HepG2 (cell line): ENCODE measurements around the gene VEGFA. TPM values are rescaled to one million over a fixed set of nuclear protein-coding genes. Genes with fewer than 3 reads are reported as not detected.

Experiments used
- ATAC-seq: fragments of 200-7000 bp; cut with Tn5 transposase; 3 replicates; pipeline ENCODE4 v1.9.1; 2020; ENCODE audit warnings: mild to moderate bottlenecking, moderate library complexity
- BruUV-seq: library from RNA; stranded (reverse); fragments of 400-500 nt; replicated peaks from 2 replicates; lab custom pipeline; 2021; lab: Mats Ljungman, UMichigan
- CTCF ChIA-PET: fragments of 300-600 bp; formaldehyde crosslinking; extraction: SDS; loops from one replicate; lab custom pipeline; 2021; ENCODE audit warnings: low total read pairs, inconsistent platforms, low intra/inter-chr PET ratio; lab: Yijun Ruan, JAX
- POLR2A ChIA-PET: fragments of 350-600 bp; sonication (Branson Sonifier 250); formaldehyde crosslinking; loops from one replicate; lab custom pipeline; 2020; ENCODE audit warnings: antibody characterized with exemption, inconsistent platforms; lab: Yijun Ruan, JAX
- DNase-seq: peaks from one replicate; pipeline ENCODE4 v3.0.0-alpha.2; 2015; ENCODE audit warnings: low spot score
- FAIRE-seq: peaks from 3 replicates; lab custom pipeline; 2011; peaks lifted over from hg19 to GRCh38; lab: Jason Lieb, UNC
- H2AFZ ChIP-seq: one replicate; pipeline ENCODE4 v1.6.1; 2011; ENCODE audit warnings: low read length, inconsistent platforms
- H3K27ac ChIP-seq: fragments of 300-600 bp; 3 replicates; pipeline ENCODE4 v1.8.0; 2011; ENCODE audit warnings: mixed run types, mild to moderate bottlenecking, mixed read lengths, low read length, inconsistent platforms; ENCODE audit not compliant: insufficient read depth; ENCODE audit errors: extremely low read length
- H3K27me3 ChIP-seq, 2 experiments: fragments of 200-600 bp in 1 of 2; 2 replicates in 1 of 2; 3 replicates in 1 of 2; pipeline versions ENCODE4 v1.6.0 to v1.8.0; 2011; ENCODE audit warnings: low read length in 2 of 2, mild to moderate bottlenecking in 2 of 2, moderate library complexity in 2 of 2, inconsistent platforms in 1 of 2; ENCODE audit not compliant: insufficient read depth in 2 of 2, control insufficient read depth in 1 of 2
- H3K36me3 ChIP-seq, 2 experiments: fragments of 200-600 bp in 1 of 2; replicated peaks in 1 of 2; 2 replicates in 1 of 2; 3 replicates in 1 of 2; pipeline versions ENCODE4 v1.5.1 to v1.8.0; 2011; ENCODE audit warnings: low read length in 2 of 2, inconsistent platforms in 1 of 2; ENCODE audit not compliant: insufficient read depth in 2 of 2, control insufficient read depth in 1 of 2
- H3K4me1 ChIP-seq: 2 replicates; pipeline ENCODE4 v1.5.1; 2012; ENCODE audit warnings: low read length, inconsistent platforms; ENCODE audit not compliant: insufficient read depth
- H3K4me2 ChIP-seq: 2 replicates; pipeline ENCODE4 v1.6.0; 2011; ENCODE audit warnings: low read depth, low read length, inconsistent platforms
- H3K4me3 ChIP-seq, 3 experiments: fragments of 200-600 bp in 1 of 3; sonication (generic), shearing (Covaris generic) in 1 of 3; replicated peaks in 1 of 3; 2 replicates each; pipeline ENCODE4 v1.5.1; 2011 to 2016; ENCODE audit warnings: low read length in 3 of 3, inconsistent platforms in 2 of 3, low read depth in 2 of 3, mild to moderate bottlenecking in 2 of 3, control low read depth in 1 of 3, mixed read lengths in 1 of 3; ENCODE audit not compliant: insufficient read depth in 1 of 3
- H3K79me2 ChIP-seq: one replicate; pipeline ENCODE4 v1.6.1; 2011; ENCODE audit warnings: low read length, inconsistent platforms; ENCODE audit not compliant: insufficient read depth
- H3K9ac ChIP-seq: 2 replicates; pipeline ENCODE4 v1.6.0; 2011; ENCODE audit warnings: mild to moderate bottlenecking, low read depth, low read length, inconsistent platforms; ENCODE audit not compliant: insufficient read depth
- H3K9me3 ChIP-seq: 2 replicates; pipeline ENCODE4 v1.5.1; 2012; ENCODE audit warnings: mild to moderate bottlenecking, low read length
- H4K20me1 ChIP-seq: 2 replicates; pipeline ENCODE4 v1.6.0; 2011; ENCODE audit warnings: inconsistent platforms, mild to moderate bottlenecking, low read length, moderate library complexity; ENCODE audit not compliant: insufficient read depth
- AGO2 ChIP-seq: fragments of 200-400 bp; formaldehyde crosslinking; optimal IDR thresholded peaks from 2 replicates; pipeline ENCODE3; 2017; ENCODE audit warnings: mild to moderate bottlenecking, low read depth, low read length, moderate library complexity
- POLR2G ChIP-seq: fragments of 200-400 bp; formaldehyde crosslinking; IDR thresholded peaks from 2 replicates; pipeline ENCODE4 v1.6.1; 2018; ENCODE audit warnings: mild to moderate bottlenecking, low read depth, low read length, moderate library complexity
- RBFOX2 ChIP-seq: fragments of 200-400 bp; formaldehyde crosslinking; IDR thresholded peaks from 2 replicates; pipeline ENCODE4 v1.6.1; 2017; ENCODE audit warnings: low read depth, mild to moderate bottlenecking, low read length
- RBM22 ChIP-seq: fragments of 200-400 bp; formaldehyde crosslinking; optimal IDR thresholded peaks from 2 replicates; pipeline ENCODE3; 2017; ENCODE audit warnings: mild to moderate bottlenecking, low read length, moderate library complexity
- SIX4 ChIP-seq: sonication (generic); formaldehyde crosslinking; IDR thresholded peaks from 2 replicates; pipeline ENCODE4 v1.4.0; 2020; ENCODE audit warnings: missing genetic modification reagents
- STAG1 ChIP-seq: sonication (generic); formaldehyde crosslinking; IDR thresholded peaks from 2 replicates; pipeline ENCODE4 v1.4.0; 2020; ENCODE audit warnings: missing genetic modification reagents
- ZNF609 ChIP-seq: sonication (generic); formaldehyde crosslinking; IDR thresholded peaks from 2 replicates; pipeline ENCODE4 v1.4.0; 2020; ENCODE audit warnings: mild to moderate bottlenecking, missing genetic modification reagents, borderline replicate concordance
- ZNF780A ChIP-seq: sonication (generic); formaldehyde crosslinking; IDR thresholded peaks from 2 replicates; pipeline ENCODE4 v1.8.0; 2022; ENCODE audit warnings: mild to moderate bottlenecking, missing genetic modification reagents, moderate library complexity
- ZSCAN29 ChIP-seq: sonication (generic); formaldehyde crosslinking; conservative IDR thresholded peaks from 2 replicates; pipeline ENCODE4 v1.4.0; 2020; ENCODE audit warnings: mild to moderate bottlenecking, missing genetic modification reagents
- WGBS: methylation state at CpG from one replicate; pipeline ENCODE4 v1.1.6; 2017; ENCODE audit warnings: low lambda C conversion rate; 5-methylcytosine and 5-hydroxymethylcytosine counted together
- in situ Hi-C: cut with HindIII; loops from 2 replicates; pipeline ENCODE4 v1.10.0; 2017; ENCODE audit warnings: low pct_unique_long_range_greater_than_20kb; ENCODE audit not compliant: extremely low pct_ligation_motif_present
- intact Hi-C: fragments of 100-400 bp; cut with micrococcal nuclease; formaldehyde crosslinking; loops from one replicate; pipeline ENCODE4 v1.10.0; 2022; ENCODE audit not compliant: unreplicated experiment
- polyA plus RNA-seq, 8 experiments: library from polyadenylated mRNA; depleted of rRNA in 3 of 8; stranded (reverse) in 7 of 8; unstranded in 1 of 8; fragments of >200 nt; fragmentation: Illumina TruSeq in 4 of 8; extraction: Trizol in 4 of 8; gene quantifications; 2 replicates each; pipeline versions ENCODE4 v1.2.1 to v1.2.3, GENCODE V29; 2011 to 2016; ENCODE audit warnings: low read depth in 4 of 8, missing spikeins in 1 of 8, mixed read lengths in 1 of 8; ENCODE audit not compliant: insufficient read depth in 1 of 8
- total RNA-seq, 5 experiments: library from RNA; depleted of rRNA; stranded (reverse); fragments of >200 nt; fragmentation: Illumina TruSeq; extraction: Trizol; gene quantifications; 2 replicates each; pipeline ENCODE4 v1.2.3, GENCODE V29; 2016; ENCODE audit warnings: low read depth in 1 of 5

The VEGFA gene
- total and polyA plus RNA-seq, 2 of the 13 experiments (the other 11 are each of a cell fraction or from before 2014, with no cell fraction given) = 68.1 to 629 TPM

GRCh38 chr6:43780293-43780692 is 10.3 kb downstream of the VEGFA start:
- DNase-seq (no peak), FAIRE-seq (no peak), ATAC-seq (no peak)
- TF ChIP-seq RBFOX2 (peak; percentile 51; the same call in 1 of the 2 replicates), POLR2G (0 out of 2 replicates have a peak, but pooled peaks have one; percentile 31), AGO2 (peak; percentile 60), ZSCAN29 (CRISPR knock-in tag) (no peak), STAG1 (CRISPR knock-in tag) (no peak), RBM22 (peak; percentile 86)
- 97% methylated on average over 12 of the region's 13 CpGs for WGBS
- Histone ChIP-seq H3K4me3 (no peak overlapping the region), H3K27me3 (no peaks in the 10 kb centered on the region), H3K4me1 (peaks cover 18% of the 10 kb centered on the region), H3K79me2 (peaks cover 38% of the 10 kb centered on the region), H3K27ac (no peak overlapping the region), H3K9me3 (no peaks in the 10 kb centered on the region), H4K20me1 (peaks cover 98% of the 10 kb centered on the region), H3K36me3 (peaks cover 86 to 98% of the 10 kb centered on the region in 2 experiments), H2AFZ (no peak overlapping the region), H3K4me2 (no peak overlapping the region), H3K9ac (no peak overlapping the region)
- POLR2A ChIA-PET = no interaction called here
- CTCF ChIA-PET = no interaction called here
- in situ Hi-C loops (no loop called here), intact Hi-C loops (no loop called here)
- BruUV-seq = no TSS peak

DNA sequence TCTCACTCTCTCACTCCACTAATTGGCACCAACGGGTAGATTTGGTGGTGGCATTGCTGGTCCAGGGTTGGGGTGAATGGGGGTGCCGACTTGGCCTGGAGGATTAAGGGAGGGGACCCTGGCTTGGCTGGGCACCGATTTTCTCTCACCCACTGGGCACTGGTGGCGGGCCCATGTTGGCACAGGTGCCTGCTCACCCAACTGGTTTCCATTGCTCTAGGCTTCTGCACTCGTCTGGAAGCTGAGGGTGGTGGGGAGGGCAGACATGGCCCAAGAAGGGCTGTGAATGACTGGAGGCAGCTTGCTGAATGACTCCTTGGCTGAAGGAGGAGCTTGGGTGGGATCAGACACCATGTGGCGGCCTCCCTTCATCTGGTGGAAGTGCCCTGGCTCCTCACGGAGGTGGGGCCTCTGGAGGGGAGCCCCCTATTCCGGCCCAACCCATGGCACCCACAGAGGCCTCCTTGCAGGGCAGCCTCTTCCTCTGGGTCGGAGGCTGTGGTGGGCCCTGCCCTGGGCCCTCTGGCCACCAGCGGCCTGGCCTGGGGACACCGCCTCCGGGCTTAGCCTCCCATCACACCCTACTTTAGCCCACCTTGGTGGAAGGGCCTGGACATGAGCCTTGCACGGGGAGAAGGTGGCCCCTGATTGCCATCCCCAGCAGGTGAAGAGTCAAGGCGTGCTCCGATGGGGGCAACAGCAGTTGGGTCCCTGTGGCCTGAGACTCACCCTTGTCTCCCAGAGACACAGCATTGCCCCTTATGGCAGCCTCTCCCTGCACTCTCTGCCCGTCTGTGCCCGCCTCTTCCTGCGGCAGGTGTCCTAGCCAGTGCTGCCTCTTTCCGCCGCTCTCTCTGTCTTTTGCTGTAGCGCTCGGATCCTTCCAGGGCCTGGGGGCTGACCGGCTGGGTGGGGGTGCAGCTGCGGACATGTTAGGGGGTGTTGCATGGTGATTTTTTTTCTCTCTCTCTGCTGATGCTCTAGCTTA is 11.2 kb downstream of the VEGFA start:
- no peak overlapping the region for H3K9ac ChIP-seq
- no peak overlapping the region for H3K4me2 ChIP-seq
- peaks cover 8% of the 10 kb centered on the region for H3K4me1 ChIP-seq
- peaks cover 96% of the 10 kb centered on the region for H4K20me1 ChIP-seq
- CTCF ChIA-PET = no interaction called here
- peaks cover 28% of the 10 kb centered on the region for H3K79me2 ChIP-seq
- POLR2A ChIA-PET = interaction anchor here (1.8 kb wide), 1 partner anchor 11 kb away, joined by 6 read pairs; the partner anchor contains the start of gene VEGFA
- H3K27me3 ChIP-seq = no peaks in the 10 kb centered on the region
- ATAC-seq (no peak; the same call in 2 of the 3 replicates), DNase-seq (no peak), FAIRE-seq (no peak)
- H3K4me3 ChIP-seq = no peak overlapping the region
- in situ Hi-C loops (no loop called here), intact Hi-C loops (no loop called here)
- no TSS peak for BruUV-seq
- H2AFZ ChIP-seq = no peak overlapping the region
- peaks cover 83 to 92% of the 10 kb centered on the region in 2 experiments for H3K36me3 ChIP-seq
- H3K27ac ChIP-seq = no peak overlapping the region
- WGBS = 95% methylated on average over 21 of the region's 24 CpGs
- H3K9me3 ChIP-seq = no peaks in the 10 kb centered on the region
- no peak for TF ChIP-seq SIX4
- TF ChIP-seq ZNF780A = 0 out of 2 replicates have a peak, but pooled peaks have one; percentile 30
- 0 out of 2 replicates have a peak, but pooled peaks have one; percentile 26 for TF ChIP-seq ZNF609 (CRISPR knock-in tag)
